Neural progenitor cell (in vitro differentiated cells): ENCODE results near the gene CUBN.

ENCODE experiments used
- EZH2 ChIP-seq: fragments of 200-600 bp; sonication (generic); IDR thresholded peaks from 2 replicates; pipeline ENCODE4 v1.6.1; 2017; ENCODE audit warnings: antibody characterized with exemption, mild to moderate bottlenecking, moderate library complexity
- EZH2phosphoT487 ChIP-seq: fragments of 200-600 bp; sonication (generic); IDR thresholded peaks from 2 replicates; pipeline ENCODE4 v1.6.1; 2017; ENCODE audit warnings: antibody characterized with exemption
- TF ChIP-seq, protein P1 (sequence below): fragments of 200-600 bp; sonication (generic); IDR thresholded peaks from 2 replicates; pipeline ENCODE4 v1.5.1; 2017; ENCODE audit warnings: antibody characterized with exemption, mild to moderate bottlenecking

DNA sequence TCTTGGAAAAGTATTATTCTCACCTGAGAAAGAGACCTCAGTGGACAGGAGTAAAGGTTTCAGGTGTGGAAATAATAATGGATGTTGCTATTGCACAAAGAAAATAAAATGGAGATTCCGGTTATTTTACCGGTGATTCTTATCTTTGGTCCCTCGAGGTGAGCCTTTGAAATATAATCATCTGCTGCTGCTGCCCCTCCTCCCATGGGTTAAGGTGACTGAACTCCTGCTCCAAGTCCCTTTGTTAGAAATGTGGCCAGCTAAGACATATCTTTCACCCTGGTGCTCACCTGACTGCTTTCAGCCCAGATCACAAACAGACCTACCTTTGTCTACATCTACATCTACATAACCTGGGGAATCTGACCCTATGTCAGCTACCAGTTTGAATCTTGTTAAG lies 5.7 kb downstream of the CUBN start:
- TF ChIP-seq, protein P1, sequence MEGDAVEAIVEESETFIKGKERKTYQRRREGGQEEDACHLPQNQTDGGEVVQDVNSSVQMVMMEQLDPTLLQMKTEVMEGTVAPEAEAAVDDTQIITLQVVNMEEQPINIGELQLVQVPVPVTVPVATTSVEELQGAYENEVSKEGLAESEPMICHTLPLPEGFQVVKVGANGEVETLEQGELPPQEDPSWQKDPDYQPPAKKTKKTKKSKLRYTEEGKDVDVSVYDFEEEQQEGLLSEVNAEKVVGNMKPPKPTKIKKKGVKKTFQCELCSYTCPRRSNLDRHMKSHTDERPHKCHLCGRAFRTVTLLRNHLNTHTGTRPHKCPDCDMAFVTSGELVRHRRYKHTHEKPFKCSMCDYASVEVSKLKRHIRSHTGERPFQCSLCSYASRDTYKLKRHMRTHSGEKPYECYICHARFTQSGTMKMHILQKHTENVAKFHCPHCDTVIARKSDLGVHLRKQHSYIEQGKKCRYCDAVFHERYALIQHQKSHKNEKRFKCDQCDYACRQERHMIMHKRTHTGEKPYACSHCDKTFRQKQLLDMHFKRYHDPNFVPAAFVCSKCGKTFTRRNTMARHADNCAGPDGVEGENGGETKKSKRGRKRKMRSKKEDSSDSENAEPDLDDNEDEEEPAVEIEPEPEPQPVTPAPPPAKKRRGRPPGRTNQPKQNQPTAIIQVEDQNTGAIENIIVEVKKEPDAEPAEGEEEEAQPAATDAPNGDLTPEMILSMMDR, result no peak
- TF ChIP-seq EZH2phosphoT487 (no peak), EZH2 (no peak)
